HG03175 (cell line): Measurements from ENCODE around the gene ATOH8.

Source experiments
- ATAC-seq: cut with Tn5 transposase; IDR thresholded peaks from one replicate; pipeline ENCODE4 v1.9.1; 2021; ENCODE audit warnings: mild to moderate bottlenecking, moderate library complexity; ENCODE audit not compliant: unreplicated experiment

ATOH8 gene

GRCh38 chr2:85785871-85786270, 32.1 kb downstream of the ATOH8 start:
- no peak for ATAC-seq

GRCh38 chr2:85786444-85786843, 32.7 kb downstream of the ATOH8 start:
- ATAC-seq, result no peak

- ATAC-seq, result no peak
These were observed 33.1 kb downstream of the ATOH8 start for GRCh38 chr2:85786865-85787264.

GRCh38 chr2:85787282-85787980, 33.6 kb downstream of the ATOH8 start:
- ATAC-seq, result no peak

- ATAC-seq, result no peak
These were observed 34.2 kb downstream of the ATOH8 start for GRCh38 chr2:85787981-85788340.

GRCh38 chr2:85788603-85789002, 34.8 kb downstream of the ATOH8 start:
- no peak for ATAC-seq

GRCh38 chr2:85789271-85789670, 35.5 kb downstream of the ATOH8 start:
- ATAC-seq, result no peak

GRCh38 chr2:85790032-85790431, 36.2 kb downstream of the ATOH8 start:
- no peak for ATAC-seq

GRCh38 chr2:85790499-85791188, 36.9 kb downstream of the ATOH8 start:
- ATAC-seq, result no peak

GRCh38 chr2:85791704-85792565, 38.1 kb downstream of the ATOH8 start:
- ATAC-seq, result no peak

GRCh38 chr2:85792783-85793441, 39.1 kb downstream of the ATOH8 start:
- ATAC-seq, result no peak

GRCh38 chr2:85793584-85793983, 39.8 kb downstream of the ATOH8 start:
- ATAC-seq, result no peak

- no peak for ATAC-seq
These were observed 40.2 kb downstream of the ATOH8 start for GRCh38 chr2:85794038-85794441.

- no peak for ATAC-seq
These were observed 40.8 kb downstream of the ATOH8 start for GRCh38 chr2:85794491-85795121.

GRCh38 chr2:85795331-85796045, 41.7 kb downstream of the ATOH8 start:
- no peak for ATAC-seq

GRCh38 chr2:85796046-85796340, 42.2 kb downstream of the ATOH8 start:
- no peak for ATAC-seq

- no peak for ATAC-seq
These were observed 42.8 kb downstream of the ATOH8 start for GRCh38 chr2:85796341-85797262.

- no peak for ATAC-seq
These were observed 43.5 kb downstream of the ATOH8 start for GRCh38 chr2:85797263-85797660.

GRCh38 chr2:85797921-85798320, 44.1 kb downstream of the ATOH8 start:
- no peak for ATAC-seq
